Mesodermal cell (in vitro differentiated cells): ENCODE data around the gene ANKFY1. TPM values are rescaled to one million over a fixed set of nuclear protein-coding genes. Genes with fewer than 3 reads are reported as not detected.

Experiments
- H3K27ac ChIP-seq: 2 replicates; pipeline ENCODE4 v1.7.0; 2013; ENCODE audit warnings: mild to moderate bottlenecking, low read depth, low read length, moderate library complexity; ENCODE audit not compliant: severe bottlenecking
- H3K36me3 ChIP-seq: 2 replicates; pipeline ENCODE4 v1.7.1; 2013; ENCODE audit warnings: mild to moderate bottlenecking, low read length, moderate library complexity; ENCODE audit not compliant: control insufficient read depth, insufficient read depth
- H3K4me1 ChIP-seq: one replicate; pipeline ENCODE4 v1.7.1; 2013; ENCODE audit warnings: mild to moderate bottlenecking, low read length; ENCODE audit not compliant: insufficient read depth, control insufficient read depth, poor library complexity, severe bottlenecking
- H3K4me3 ChIP-seq: 2 replicates; pipeline ENCODE4 v1.7.0; 2013; ENCODE audit warnings: low read length, control low read depth, mild to moderate bottlenecking; ENCODE audit not compliant: insufficient read depth, poor library complexity, severe bottlenecking; ENCODE audit errors: extremely low read depth
- H3K9me3 ChIP-seq: 2 replicates; pipeline ENCODE4 v1.7.1; 2013; ENCODE audit warnings: mild to moderate bottlenecking, low read length, moderate library complexity; ENCODE audit not compliant: control insufficient read depth
- WGBS, 2 experiments: methylation state at CpG; one replicate each; pipeline ENCODE4 v1.1.5; 2013; ENCODE audit warnings: missing lambda C conversion rate in 2 of 2; ENCODE audit not compliant: insufficient coverage in 2 of 2; 5-methylcytosine and 5-hydroxymethylcytosine counted together
- polyA plus RNA-seq, 2 experiments: library from polyadenylated mRNA; stranded (reverse); fragments of 50-300 nt; gene quantifications; one replicate each; pipeline ENCODE4 v1.2.3, GENCODE V29; 2013

Gene ANKFY1, protein sequence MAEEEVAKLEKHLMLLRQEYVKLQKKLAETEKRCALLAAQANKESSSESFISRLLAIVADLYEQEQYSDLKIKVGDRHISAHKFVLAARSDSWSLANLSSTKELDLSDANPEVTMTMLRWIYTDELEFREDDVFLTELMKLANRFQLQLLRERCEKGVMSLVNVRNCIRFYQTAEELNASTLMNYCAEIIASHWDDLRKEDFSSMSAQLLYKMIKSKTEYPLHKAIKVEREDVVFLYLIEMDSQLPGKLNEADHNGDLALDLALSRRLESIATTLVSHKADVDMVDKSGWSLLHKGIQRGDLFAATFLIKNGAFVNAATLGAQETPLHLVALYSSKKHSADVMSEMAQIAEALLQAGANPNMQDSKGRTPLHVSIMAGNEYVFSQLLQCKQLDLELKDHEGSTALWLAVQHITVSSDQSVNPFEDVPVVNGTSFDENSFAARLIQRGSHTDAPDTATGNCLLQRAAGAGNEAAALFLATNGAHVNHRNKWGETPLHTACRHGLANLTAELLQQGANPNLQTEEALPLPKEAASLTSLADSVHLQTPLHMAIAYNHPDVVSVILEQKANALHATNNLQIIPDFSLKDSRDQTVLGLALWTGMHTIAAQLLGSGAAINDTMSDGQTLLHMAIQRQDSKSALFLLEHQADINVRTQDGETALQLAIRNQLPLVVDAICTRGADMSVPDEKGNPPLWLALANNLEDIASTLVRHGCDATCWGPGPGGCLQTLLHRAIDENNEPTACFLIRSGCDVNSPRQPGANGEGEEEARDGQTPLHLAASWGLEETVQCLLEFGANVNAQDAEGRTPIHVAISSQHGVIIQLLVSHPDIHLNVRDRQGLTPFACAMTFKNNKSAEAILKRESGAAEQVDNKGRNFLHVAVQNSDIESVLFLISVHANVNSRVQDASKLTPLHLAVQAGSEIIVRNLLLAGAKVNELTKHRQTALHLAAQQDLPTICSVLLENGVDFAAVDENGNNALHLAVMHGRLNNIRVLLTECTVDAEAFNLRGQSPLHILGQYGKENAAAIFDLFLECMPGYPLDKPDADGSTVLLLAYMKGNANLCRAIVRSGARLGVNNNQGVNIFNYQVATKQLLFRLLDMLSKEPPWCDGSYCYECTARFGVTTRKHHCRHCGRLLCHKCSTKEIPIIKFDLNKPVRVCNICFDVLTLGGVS
- polyA plus RNA-seq (2013, experiment 1 of 2), result 24.9 TPM
- 21.2 TPM for polyA plus RNA-seq (2013, experiment 2 of 2)

DNA sequence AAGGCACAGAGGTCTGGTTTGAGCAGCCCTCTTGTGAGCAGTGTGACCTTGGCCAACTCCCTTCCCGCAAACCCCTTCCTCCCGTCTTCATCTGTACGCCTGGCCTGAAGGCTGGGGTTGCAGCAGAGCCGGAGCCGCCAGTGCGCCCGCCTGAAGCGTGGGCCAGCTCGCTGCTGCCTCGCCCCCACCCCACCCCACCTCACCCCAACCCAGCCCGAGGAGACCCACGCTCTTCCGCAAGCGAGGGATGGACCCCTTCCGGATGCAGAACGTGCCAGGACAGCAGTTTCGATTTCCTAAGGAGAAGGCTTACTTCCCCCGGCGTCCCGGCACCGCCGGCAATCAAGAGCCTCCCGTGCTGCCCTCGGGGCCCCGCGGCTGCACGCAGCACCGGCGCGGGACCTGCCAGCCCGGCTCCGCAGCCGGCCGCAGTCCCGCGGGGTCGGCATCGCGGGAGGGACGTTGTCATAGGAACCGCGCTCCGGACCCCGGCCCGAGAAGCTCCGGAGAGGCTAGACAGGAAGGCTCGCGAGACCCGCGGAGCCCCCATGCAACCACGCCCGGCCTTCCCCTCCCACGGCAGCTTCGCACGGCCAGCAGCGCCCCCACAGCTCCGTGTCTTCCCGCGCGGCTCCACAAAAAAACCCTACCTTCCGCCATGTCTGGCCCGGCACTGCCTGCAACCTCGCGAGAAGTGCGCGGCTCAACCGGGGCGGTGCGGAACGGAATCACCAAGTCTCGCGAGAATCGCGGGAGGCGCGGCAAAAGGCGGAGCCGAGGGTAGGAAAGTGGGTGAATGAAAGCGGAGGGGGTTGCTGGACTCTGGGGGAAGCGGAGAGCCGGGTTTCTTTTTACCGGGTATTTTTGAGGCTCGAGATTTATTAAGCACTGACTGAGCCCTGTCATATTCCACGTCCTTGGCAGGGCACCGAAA, at the start of gene ANKFY1:
Gene ANKFY1 (minus strand): TSS at position 698 of the 934 bp plus-strand sequence. CDS start 38 bp downstream, at position 660.
- Histone ChIP-seq H3K4me3 (peak within 1 kb of the TSS; percentile 94), H3K4me1 (no peaks in the 10 kb centered on the region), H3K9me3 (peaks cover 15% of the 10 kb centered on the region), H3K27ac (peak within 1 kb of the TSS; percentile 89), H3K36me3 (peaks cover 50% of the 10 kb centered on the region)
- WGBS, 2 experiments, result 0% methylated on average over 48 to 67 of the region's 85 CpGs

DNA sequence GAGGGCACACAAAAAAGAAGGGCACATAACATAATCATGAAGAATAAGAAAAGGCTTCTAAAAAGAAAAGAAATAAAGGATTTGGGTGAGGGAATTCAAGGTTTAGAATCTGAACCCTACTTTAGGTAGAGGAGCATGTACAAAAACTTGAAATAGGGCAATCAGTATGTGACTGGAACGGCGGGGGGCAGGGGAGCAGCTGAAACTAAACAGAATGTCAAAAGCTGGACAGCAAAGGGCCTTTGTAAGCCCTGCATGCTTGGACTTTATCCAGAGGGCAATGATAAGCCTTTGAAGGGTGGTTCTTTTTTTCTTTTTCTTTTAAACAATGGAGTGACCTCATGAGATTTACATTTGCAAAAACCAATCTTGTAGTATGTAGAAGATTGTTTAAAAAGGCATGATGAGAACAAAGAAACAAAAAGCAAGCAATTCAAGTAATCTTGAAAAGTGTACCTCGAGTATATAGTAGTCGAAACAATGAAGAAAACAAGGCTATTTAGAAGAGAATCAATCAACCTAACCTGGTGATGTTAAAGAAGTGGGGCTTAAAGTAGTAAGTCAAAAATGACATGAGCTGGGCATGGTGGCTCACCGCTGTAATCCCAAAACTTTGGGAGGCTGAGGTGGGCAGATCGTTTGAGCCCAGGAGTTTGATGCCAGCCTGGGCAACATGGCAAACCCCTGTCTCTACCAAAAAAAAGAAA, 46.7 kb upstream of the ANKFY1 start:
- no peak overlapping the region for H3K27ac ChIP-seq
- peaks cover 28% of the 10 kb centered on the region for H3K36me3 ChIP-seq
- H3K4me3 ChIP-seq, result no peak overlapping the region
- no peaks in the 10 kb centered on the region for H3K9me3 ChIP-seq
- WGBS, 2 experiments, result 95 to 98% methylated on average over 4 to 6 of the region's 6 CpGs
- no peaks in the 10 kb centered on the region for H3K4me1 ChIP-seq

DNA sequence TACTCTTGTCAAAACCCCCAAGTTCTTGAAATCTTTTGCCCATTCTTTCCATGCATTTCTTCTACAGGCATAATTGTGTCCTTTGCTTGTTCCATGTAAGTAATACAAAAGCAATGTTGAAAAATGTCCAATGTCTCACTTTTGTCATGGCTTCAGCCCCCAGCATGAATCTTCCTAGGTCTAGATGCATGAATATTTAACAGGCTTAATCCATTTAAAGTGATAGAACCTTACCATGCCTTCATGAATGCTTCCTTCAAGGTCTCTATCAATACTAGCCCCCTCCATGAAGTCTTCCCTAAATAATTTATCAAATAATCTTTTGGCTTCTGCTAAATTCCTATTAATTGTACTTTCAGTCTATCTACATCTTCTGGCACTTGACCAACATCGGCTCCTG, 46.1 kb upstream of the ANKFY1 start:
- no CpG with 5 or more reads among the region's 1 CpG for whole genome bisulfite sequencing, 2 experiments
- no peak overlapping the region for H3K4me3 ChIP-seq

DNA sequence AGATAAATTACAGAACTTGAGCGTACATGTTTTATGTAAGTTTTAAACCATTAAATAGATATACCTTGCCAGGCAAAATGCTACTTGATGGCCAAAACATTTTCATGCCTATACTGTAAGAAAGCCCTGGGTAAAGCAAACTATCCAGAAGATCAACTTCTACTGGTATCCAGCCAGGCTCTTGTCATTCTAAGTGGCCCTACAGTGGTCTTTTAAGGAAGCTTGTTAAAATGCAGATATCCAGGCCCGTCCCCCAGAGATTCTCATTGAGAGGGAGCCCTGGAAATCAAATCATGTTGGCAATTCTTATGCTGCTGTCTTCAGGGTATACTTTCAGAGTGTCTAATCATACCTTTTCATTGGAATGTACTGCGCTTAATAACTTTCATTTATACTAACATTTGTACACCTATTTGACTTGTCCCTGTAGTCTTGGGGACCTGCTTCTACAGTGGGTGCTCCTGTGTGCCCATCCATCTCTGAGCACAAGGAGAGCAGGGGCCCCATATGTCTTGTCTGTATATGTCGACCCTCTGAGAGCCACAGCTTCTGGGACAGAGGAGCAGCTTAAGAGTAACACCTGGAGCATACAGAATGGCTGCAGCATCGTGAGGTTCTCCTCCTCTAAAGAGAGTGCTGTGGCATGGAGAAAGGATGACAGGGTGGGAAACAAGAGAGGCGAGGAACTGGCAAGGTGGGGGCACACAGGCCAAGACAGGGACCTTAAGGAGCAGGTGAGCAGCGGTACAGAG, 43.6 kb upstream of the ANKFY1 start:
- Histone ChIP-seq H3K9me3 (no peaks in the 10 kb centered on the region), H3K36me3 (peaks cover 49% of the 10 kb centered on the region), H3K4me1 (no peaks in the 10 kb centered on the region), H3K27ac (no peak overlapping the region), H3K4me3 (no peak overlapping the region)
- 58 to 82% methylated on average over 5 to 7 of the region's 7 CpGs for WGBS, 2 experiments

More for the DNA sequence above, 46.1 kb upstream of the ANKFY1 start:
- H3K9me3 ChIP-seq, result no peaks in the 10 kb centered on the region
- H3K36me3 ChIP-seq, result peaks cover 28% of the 10 kb centered on the region
- no peaks in the 10 kb centered on the region for H3K4me1 ChIP-seq
- H3K27ac ChIP-seq, result no peak overlapping the region

DNA sequence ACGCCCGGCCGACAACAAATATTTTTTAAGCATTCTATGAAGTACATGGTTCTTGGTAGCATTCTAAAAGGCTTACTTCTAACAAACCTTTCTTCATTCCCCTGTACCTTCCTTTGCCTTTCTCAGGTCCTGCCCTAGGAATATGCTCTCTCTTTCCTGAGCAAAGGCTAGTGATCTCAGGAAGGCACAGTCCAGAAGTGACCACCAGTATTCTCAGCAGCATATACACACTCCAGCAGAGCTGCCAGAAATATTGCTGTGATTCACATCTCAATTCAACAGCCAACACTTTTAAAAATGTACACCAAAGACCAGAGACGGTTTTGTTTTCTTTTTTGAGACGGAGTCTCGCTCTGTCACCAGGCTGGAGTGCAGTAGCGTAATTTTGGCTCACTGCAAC, 41.4 kb upstream of the ANKFY1 start:
- peaks cover 68% of the 10 kb centered on the region for H3K36me3 ChIP-seq

DNA sequence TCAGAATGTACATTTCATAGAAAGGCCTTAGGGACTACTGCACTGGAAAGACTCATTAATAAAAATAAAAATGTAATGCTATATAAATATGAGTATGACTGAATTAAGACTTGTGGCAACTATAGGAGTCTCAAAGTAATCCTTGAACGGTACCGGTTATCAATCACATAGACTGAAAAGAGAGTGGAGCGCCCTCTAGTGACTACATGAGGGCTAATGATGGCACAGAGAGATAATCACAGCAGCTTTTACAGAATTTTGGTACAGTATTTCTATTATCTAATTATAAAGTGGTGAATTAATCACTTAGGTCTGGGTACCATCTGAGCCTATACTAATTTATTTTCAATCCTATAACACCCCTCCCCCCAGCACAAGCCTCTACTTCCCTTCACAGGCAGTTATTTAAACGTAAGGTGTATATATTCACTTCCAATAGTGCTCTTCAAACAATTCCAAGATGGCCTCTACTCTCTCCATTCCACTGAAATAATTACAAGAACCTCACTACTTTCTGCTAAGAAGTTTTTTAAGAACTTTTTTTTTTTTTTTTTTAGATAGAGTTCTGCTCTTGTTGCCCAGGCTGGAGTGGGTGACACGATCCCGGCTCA, 40.7 kb upstream of the ANKFY1 start:
- H3K36me3 ChIP-seq, result peaks cover 61% of the 10 kb centered on the region
- H3K4me1 ChIP-seq, result no peaks in the 10 kb centered on the region
- 100% methylated on average over 1 to 3 of the region's 6 CpGs for WGBS, 2 experiments
- no peak overlapping the region for H3K27ac ChIP-seq
- no peak overlapping the region for H3K4me3 ChIP-seq
- H3K9me3 ChIP-seq, result no peaks in the 10 kb centered on the region

More for the DNA sequence above, 41.4 kb upstream of the ANKFY1 start:
- H3K9me3 ChIP-seq, result no peaks in the 10 kb centered on the region
- H3K4me1 ChIP-seq, result no peaks in the 10 kb centered on the region
- 90 to 91% methylated on average over 4 to 5 of the region's 7 CpGs for WGBS, 2 experiments
- H3K4me3 ChIP-seq, result no peak overlapping the region
- no peak overlapping the region for H3K27ac ChIP-seq

DNA sequence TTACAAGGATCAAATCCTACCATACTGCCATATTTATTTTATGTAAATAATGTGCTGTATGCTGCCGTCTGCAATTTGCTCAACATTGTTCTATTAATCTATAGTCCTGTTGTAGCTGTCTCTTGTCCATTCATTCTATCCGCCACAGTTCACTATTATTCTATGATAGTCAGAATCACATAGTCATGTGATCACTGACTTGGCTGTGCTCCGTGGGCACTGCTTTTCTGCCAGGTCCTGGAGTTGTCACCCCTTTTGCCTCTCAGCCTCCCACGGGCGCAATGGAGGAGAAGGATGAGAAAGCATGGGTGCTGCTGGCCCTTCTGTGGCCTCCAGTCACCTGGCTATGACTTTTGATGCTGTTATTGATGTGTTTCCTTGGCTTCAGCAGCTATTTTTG, 37.3 kb upstream of the ANKFY1 start:
- WGBS, 2 experiments, result 100% methylated on average over 3 to 4 of the region's 5 CpGs
- H3K4me1 ChIP-seq, result no peaks in the 10 kb centered on the region

DNA sequence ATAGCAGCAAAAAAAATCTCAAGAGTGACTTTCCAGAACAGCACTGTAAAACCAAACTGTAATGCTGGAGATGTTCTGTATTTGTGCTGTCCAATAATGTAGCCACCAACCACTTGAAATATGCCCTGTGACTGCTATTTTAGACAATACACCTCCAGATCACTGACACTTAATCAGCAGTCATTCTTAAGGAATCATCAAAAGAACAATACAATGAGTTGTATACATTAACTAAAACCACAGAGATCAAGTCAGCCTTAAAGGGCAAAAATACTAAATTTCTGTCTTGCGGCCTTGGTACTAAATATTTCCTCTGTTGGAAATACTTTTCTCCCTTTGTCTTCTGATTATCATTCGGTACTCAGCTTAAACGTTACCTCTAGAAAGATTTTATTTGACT, 33.6 kb upstream of the ANKFY1 start:
- Histone ChIP-seq H3K4me1 (no peaks in the 10 kb centered on the region), H3K36me3 (peaks cover 45% of the 10 kb centered on the region), H3K27ac (no peak overlapping the region), H3K9me3 (no peaks in the 10 kb centered on the region), H3K4me3 (no peak overlapping the region)
- WGBS, 2 experiments, result 86 to 100% methylated on average over 3 of the region's 3 CpGs

More for the DNA sequence above, 37.3 kb upstream of the ANKFY1 start:
- no peaks in the 10 kb centered on the region for H3K9me3 ChIP-seq
- no peak overlapping the region for H3K4me3 ChIP-seq
- no peak overlapping the region for H3K27ac ChIP-seq
- peaks cover 50% of the 10 kb centered on the region for H3K36me3 ChIP-seq
